Stromal cell of bone marrow (primary cell): ENCODE data around the gene HOXC13.

Source experiments
- DNase-seq: peaks from one replicate; pipeline ENCODE4 v3.0.0-alpha.2; 2012; ENCODE audit warnings: low read depth

Gene HOXC13

DNA sequence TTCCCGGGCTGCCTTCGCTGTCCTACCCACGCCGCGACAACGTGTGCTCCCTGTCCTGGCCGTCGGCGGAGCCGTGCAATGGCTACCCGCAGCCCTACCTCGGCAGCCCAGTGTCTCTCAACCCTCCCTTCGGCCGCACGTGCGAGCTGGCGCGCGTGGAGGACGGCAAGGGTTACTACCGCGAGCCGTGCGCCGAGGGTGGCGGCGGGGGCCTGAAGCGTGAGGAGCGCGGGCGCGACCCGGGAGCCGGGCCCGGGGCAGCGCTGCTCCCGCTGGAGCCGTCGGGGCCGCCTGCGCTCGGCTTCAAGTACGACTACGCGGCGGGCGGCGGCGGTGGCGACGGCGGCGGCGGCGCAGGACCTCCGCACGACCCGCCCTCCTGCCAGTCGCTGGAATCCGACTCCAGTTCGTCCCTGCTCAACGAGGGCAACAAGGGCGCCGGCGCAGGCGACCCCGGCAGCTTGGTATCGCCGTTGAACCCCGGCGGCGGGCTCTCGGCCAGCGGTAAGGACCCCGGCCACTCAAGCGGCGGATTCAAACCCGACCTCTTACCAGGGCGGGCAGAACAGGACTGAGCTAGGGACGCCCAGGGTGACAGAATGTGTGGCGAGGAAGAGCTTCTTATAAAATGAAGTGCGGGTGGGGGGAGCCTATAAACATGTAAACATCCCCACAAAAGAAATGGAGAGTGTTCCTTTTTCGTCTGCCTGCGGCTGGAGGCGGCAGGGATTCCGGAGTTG, 16.6 kb downstream of the HOXC13 start:
- no peak for DNase-seq

DNA sequence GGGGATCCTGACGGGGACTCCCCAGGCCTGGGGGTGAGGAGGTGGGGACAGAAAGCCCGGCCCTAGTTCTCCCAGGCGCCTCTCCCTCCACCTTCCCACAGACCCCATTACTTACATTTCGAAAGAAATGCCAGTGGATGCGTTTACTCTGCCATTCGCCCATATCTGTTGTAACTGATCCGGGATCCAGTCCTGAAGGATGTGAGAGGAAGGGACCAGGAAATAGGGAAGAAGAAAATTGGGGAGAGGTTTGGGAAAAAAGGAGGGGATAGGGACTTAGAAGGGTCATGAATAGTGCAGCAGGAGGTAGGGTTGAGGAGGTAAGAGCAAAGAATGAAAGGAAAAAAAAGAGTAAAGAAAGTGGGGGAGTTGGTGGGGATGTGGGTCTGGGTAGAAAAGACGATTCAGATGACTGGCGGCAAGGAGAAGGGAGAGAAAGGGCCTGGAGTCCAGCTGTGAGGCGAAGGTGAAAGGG, 17.2 kb downstream of the HOXC13 start:
- no peak for DNase-seq

DNA sequence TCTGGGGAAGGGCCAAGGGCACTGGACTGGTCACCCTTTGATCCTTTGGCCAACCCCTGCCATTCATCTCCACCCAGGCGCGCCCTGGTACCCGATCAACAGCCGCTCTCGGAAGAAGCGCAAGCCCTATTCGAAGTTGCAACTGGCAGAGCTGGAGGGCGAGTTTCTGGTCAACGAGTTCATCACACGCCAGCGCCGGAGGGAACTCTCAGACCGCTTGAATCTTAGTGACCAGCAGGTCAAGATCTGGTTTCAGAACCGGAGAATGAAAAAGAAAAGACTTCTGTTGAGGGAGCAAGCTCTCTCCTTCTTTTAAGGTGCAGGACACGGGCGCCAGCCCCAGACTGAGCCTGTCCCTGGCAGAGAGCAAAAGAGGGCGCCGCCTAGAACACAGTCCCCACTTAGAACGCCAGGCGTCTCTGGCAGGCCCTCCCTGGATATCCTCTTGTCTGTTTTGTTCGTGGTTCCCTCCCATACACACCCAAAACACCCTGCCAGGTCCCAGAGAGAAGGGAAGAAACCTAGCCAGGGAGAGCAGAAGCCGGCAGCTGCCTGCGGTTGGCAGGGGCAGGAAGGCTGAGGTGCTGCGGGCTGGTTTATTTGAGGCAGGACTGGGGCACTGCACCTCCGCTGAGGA, 17.7 kb downstream of the HOXC13 start:
- no peak for DNase-seq

DNA sequence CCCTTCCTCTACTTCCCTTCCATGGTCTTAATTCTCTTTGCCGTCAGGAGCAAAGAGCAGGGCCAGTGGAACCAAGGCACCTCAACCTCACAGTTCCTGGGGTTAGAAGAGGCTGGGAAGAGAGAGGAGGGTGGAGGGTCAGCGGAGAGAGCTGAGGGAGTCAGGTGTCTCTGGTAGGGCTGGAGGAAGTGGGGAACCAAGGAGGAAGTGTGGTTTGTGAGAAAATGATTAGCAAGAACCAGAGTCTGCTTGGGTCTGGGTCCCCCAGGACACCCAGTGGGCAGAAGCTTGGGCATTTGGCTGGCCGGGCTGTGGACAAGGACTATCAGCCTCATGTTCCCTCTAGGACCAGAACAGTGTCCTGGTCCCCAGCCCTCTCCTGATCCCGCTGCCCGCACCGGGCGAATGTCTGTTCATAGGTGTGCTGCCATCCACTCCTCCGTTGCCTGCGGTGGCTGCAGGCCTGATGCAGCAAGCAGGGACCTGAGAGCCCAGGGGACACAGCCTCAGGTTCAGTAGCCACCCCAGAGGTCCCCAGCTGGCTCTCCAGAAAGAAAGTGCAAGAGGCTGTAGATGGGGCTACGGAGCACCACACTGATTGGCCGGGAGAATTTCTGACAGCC, 18.4 kb downstream of the HOXC13 start:
- no peak for DNase-seq

DNA sequence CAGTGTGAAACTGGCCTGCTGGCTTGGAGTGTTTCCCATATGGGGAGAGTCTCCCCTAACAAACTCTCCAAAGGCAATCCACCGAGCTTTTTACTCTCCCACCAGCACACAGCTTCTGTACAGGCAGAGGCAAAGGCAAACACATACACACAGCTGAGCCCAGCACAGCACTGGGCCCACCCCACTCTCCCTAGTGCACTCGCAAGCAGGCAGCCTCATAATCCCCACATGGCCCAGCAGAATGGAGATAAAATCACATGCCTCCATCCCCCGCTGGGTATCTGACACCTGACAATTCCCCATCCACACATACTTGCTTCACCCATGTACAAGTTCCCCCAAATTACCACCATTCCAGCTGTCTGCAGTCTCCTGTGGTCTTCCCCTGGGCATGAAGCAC, 19.5 kb downstream of the HOXC13 start:
- DNase-seq, result no peak

DNA sequence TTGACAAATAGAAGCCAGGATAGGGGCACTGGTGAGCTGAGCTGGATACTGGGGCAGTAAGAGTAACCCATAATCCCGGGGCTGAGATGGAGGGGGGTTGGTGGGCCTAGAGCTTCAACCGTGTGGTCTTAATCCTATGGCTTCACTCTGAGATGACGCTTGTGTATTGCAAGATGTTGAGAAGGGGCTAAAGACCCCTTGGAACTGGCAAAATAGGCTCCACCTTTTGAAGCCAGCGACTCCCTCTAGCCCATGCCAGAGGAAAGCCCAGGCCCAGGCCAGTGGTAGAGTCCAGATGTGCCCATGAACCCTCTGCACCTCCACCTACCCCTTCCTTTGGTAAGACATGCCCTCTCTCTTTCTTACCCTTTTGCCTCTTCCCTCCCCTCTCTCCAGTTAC, 20.7 kb downstream of the HOXC13 start:
- no peak for DNase-seq

DNA sequence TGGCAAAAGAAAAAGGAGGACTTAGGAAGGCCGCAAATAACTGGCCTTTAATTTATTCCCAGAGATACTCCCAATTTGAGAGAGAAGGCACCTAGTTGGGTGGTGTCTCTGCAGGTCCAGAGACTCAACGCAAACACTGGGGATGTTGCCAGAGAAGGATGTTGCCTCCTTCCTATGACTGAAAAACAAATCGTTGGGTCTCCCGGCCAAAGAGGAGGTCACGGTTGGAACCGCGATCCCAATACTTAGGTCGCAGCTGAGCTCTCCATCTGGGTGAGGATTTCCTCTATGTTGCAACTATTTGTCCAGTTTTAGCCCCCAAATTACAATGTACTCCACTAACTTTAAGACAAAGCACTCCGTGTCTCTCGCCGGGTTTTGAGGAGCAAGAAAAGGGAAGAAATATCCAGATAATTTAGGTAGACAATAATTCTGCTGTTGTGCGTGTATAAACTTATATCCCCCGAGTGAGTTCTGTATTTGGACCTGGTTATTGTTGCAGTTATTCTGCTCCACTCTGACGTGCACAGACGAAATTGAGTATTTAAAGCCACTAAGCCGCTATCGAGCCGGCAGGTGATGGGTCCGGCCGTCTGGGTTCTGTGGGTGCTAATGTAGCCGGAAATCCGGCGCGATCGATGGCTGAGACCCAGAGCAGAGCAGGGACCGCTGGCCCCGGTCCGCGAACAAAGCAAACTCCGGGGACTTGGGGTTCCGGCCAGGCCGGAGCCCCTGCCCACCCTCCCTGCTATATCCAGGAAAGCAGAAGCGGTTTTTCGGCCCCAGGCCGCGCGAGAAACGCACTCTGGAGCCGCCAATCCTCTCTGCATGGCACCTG, 21.8 kb downstream of the HOXC13 start:
- DNase-seq, result no peak

DNA sequence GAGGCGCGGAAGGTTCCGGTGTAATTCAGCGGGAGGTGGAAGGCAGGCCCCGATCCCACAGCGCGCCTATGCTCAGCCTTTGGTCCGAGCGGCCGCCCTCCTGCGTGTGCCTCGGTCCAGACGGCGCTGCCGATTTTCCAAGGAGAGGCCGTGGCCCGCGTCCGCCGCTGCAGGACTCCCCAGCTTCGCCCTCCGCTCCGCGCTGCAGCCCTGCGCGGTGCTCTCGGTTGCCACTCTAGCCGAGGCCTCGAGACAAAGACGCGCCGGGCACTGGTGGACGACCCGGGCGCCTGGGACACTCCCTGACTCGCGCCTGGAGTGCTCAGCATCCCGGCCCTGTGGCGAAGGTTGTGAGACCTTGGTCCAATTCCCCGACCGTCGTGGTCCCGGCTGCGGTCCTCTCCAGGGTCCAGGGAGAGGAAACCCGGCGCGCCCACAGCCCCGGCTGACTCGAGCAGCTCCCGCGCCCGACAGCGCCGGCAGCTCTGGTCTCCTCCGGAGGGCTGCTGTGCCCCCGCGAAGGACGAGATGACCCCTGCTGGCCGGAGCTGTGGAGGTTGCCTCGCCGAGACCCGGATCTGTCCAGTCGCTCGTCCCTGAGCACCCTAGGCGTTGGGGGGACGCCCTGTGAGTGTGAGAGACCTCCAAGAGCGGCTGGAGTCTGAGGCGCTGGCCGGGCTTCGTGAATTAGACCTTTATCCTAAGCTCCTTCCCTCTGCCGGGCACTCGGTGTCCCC, 22.6 kb downstream of the HOXC13 start:
- DNase-seq, result no peak

DNA sequence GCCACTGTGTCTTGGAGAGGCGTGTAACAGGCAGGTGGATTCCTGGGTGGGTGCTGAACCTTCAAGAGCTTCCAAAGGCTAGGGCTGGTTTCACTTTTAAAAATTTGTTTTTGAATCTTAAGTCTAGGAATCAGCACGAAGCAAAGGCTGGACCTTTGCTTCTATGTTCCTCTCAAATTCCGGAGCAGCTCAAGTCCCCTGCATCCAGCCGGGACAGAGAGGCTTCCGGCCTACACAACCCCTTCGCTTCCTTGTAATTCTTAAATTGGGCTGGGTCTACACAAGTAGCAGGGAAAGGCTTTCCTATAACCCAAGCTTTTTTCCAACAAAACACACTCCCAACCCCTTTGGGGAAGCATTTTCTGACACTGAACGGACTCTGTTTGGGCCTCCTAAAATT, 24.4 kb downstream of the HOXC13 start:
- DNase-seq, result no peak

DNA sequence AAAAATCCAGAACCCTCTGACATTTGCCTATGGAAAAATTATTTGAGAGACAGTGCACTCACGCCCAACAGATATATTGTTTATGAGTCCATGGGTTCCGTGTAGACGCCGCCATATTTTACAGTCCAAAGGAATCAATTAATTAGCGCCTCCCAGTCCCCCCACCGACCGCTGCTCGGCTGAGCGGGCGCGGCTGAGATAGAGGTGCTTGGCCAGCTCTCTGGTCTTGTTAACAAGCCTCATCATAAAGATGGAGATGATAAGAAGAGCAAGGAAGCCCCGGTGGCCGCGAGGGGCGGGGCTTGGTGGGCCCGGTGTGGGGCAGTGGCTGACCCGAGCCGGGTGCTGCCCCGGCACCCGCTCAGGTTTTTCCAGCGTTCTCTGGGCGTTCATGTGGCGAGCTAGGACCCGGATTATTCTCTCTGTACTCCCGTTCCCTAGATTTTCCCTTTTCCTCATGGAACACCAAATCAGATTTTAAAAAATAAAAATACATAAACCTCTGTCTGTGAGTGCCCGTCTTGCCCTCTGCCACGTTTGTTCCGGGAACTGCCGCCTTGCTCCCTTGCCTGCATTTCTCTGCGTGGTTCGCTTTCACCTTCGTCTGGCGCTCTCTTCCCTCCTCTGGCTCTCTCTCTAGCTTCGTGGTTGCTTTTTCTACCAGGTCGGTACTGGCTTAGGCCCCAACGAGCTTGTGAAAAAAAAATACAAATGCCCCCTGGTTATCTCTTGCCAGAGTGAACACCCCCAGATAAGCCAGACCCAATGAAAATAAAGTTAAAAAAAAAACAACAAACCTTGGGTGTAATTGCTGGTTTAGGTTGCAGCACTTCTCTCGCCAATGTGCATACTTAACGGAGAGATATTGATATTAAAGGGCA, 25.0 kb downstream of the HOXC13 start:
- DNase-seq, result no peak

DNA sequence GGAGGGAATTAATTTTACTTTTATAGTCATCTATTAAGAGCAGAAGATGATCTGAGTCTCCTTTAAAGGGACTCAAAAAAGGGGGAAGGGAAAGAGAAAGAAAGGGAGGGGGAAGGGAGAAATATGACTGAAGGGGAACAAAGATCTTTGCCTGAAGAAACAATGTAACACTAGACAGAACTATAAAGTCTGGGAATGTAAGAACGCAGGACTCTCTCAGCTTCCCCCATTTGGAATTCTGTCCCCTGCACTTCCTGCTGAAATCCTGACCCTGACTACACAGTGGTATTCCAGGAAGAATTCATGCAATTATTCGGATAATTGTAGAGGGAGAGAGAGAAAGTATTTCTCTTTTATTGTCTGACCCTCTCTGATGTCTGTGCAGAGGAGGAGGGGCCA, 25.7 kb downstream of the HOXC13 start:
- DNase-seq, result no peak

DNA sequence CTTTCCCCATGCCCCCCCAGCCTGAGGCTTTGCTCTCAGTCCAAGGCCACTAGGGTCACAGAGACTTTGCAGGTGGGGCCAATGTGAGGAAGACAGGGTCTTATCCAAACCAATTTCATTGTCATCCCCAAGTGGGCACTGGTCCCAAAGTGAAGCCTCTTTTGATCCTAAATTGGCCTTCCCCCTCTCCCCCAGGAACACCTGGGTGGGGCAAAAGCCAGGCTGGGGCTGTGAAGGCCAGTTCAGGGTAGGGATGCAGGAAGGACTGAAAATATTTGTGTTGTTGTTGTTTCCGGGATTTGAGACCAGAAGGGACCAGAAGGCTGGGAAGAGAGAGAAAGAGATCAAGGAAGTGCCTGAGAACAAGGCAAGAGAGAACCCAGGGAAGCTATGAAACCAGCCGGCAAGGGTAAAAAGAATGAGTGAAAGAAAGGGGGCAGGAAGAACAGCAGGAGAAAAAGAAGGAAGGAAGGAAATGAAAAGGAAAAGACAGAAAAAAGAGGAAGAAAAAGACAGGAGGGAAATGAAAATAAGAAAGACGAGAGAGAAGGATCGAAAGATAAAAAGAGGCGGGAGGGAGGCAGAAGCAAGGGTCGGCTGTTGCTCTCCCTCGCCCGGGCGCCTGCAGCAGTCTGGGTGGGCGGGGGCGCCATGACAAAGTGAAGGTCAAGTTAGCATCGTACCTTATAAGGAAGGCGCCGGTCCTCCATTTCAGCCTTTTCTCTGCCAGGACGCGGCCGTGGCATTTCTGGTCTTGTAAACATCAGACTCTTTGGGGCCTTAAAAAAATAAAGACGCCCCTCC, 26.9 kb downstream of the HOXC13 start:
- no peak for DNase-seq

DNA sequence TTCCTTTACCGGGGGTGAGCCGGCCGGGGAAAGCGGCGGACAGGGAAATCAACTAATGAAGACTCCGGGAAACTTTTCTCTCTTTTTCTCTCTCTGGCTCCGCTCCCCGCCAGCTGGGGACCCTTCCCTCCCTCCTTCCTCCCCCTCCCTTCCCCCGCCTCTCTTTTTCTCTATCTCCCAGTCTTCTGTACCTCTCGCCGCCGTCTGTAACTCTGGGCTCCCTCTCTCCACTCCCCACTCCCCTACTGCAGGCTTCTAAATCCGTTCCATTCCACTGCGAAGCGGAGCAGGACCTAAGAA, 27.4 kb downstream of the HOXC13 start:
- DNase-seq, result no peak

DNA sequence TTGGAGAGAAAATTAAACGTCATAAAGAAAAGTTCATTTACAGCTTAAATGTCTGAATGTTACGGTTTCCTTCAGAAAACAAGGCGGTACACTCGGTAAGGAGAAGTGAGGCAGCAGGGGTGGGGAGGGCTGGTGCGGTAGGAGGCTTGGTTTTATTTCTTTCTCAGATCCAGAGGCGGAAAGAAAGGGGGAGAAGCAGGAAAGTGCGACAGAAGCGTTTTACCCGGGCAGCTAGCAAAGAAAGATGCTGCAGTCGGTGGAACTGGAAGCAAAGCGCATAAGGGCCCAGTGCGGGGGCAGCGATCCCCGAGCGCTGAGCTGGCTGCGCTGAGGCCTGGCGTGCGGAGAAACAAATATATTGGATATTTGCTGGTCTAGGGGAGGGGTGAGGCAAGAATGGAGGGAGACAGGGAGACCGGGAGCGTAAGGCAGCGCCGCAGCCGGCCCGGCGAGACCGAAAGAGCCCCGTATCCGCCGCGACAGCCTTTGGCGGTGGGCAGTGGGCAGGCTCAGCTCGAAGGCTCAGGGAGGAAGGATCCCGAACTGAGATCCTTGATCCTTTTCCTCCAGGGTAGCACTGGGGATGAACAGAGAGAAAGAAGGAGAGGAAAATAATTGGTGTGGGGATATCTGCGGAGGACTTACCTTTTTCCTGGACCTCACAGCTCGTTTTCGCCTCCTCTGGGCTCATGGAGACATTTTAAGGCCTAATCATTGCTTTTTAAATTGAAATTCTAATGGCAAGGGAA, 27.9 kb downstream of the HOXC13 start:
- DNase-seq, result no peak

DNA sequence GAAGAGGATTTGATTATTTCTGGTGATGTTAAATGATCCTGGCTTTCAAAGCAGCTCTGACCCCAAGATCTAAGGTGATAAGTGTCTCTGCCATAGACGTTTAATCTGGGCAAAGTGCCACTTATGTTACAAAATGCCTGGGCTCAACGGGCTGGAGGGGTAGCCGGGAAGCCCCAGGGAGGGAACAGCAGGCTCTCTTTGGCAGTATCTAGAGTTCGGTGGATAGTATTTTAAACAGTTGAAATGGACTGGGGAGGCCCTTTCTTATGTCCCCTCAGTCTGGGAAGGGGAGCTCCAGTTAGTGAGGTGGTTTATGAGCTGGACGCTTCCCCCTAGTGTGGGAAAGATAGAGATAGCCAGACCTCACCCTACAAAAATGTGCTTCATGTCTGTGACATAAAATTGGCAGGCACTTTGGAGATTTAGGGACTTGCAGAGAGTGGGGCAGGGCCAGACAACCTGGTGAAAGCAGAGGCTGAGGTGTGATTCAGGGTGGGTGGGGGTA, 28.8 kb downstream of the HOXC13 start:
- DNase-seq, result no peak

DNA sequence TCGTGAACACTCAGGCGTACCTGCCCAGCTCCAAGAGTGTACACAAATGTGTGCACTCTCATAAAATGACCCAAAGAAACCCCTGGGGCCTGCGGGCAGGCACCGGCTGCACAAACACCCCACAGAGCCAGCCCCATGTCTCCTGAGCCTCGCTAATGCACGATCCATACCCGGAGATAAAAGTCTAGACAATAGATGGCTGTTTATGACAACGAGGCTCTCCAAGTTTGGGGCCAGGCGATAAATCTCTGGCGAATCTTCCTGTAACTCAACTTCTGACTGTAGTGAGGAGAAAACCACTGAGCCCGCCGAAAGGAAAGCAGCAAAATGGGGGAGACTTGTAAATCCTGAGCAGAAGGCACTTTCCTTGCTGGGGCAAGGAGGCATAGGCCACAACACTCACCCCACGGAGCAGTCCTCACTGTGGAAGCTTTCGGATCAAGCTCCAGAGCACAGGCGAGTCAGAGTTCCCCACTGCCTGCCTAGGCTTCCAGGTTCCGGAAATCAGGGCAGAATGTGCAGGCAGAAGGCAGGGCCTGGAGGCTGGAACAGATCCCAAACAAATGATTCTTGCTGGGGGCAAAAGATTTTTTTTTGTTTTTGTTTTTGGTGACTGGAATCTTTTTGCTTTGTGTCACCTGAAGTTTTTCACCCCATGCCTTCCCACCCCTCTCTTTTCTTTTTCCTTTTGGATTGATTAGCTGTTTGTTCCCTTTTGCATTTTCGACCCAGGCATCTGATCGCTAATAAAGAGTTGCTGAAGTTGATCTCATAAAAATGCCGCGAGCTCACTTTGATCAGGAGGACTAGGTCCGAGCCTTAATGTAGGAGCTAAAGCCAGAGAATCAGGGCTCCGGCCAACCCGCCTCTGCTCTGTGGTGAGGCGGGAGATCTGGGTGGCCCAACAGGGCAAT, 29.8 kb downstream of the HOXC13 start:
- no peak for DNase-seq

DNA sequence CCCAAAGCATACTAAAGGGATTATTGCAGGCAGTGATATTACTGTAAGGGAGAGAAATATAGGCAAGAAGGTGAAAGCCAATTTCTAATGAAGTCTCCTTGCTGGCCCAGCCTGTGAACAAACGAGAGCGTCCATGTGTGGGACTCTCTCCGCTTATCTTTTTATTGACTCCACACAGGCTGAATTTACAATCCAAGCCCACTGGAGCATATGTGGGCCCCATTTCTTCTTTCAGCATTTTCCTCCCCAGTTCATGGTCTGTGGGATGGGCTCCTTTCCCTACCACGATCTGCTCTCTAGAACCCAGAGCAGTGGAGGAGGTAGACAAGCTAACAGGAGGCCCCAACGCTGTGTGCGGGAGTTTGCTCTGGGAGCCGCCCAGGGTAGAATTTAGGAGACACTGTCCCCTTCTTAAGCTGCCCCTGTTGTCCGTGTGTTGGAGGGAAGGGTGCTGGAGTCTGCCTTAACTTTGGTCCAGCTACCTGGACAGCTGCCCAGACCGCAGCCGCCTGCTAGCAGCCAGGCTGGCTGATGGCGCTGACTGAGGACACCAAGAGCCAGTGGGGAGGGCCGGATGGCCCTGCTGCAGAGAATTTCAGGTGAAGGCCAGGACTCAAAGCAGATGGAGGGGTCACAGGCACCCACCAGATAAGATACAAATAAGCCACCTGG, 31.1 kb downstream of the HOXC13 start:
- no peak for DNase-seq

DNA sequence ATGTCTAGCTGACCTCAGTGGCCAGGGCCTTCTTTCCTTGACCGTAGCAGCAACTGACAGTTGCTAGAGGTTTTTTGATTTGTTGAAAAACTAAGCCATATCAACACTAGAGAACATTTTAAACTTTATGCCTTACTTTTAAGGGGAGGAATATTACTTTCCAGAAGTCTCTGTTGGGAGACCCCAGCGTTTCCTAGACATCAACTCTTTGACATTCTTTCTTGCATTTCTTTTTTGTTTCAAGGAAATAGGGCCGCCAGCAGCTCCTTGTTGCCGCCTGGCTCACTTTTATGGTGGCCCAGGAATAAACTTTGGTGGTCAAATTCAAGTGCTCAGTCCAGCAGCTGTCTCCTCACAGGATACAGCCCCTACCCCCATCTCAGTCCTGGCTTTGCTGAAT, 31.8 kb downstream of the HOXC13 start:
- no peak for DNase-seq
